Fibroblast of skin of right quadriceps (primary cell): ENCODE data around the gene EIF2A.
"Not testable (repeated sequence)": the region's sequence is repeated elsewhere in the genome, so short reads cannot be mapped to it uniquely, and the experiment has no call there.

ENCODE experiments used
- DNase-seq: peaks from one replicate; pipeline ENCODE4 v3.0.0-alpha.2; 2013

The EIF2A gene

GRCh38 chr3:150546226-150547044 is at the start of gene EIF2A, which contains the start of gene SERP1:
Gene EIF2A (plus strand): TSS chr3:150546787. CDS start chr3:150546803, 16 bp downstream.
Gene SERP1 (minus strand): TSS chr3:150546496. CDS start chr3:150546135, 361 bp downstream.
- DNase-seq: peak; percentile 99

- DNase-seq: peak; percentile 53
These were observed 48.6 kb upstream of the EIF2A start for GRCh38 chr3:150497956-150498355.

- not testable (repeated sequence) for DNase-seq
These were observed 45.6 kb upstream of the EIF2A start for GRCh38 chr3:150500960-150501359.

GRCh38 chr3:150503402-150504099 is 43.0 kb upstream of the EIF2A start:
- DNase-seq: no peak

GRCh38 chr3:150504483-150504882 is 42.1 kb upstream of the EIF2A start:
- no peak for DNase-seq

DNA sequence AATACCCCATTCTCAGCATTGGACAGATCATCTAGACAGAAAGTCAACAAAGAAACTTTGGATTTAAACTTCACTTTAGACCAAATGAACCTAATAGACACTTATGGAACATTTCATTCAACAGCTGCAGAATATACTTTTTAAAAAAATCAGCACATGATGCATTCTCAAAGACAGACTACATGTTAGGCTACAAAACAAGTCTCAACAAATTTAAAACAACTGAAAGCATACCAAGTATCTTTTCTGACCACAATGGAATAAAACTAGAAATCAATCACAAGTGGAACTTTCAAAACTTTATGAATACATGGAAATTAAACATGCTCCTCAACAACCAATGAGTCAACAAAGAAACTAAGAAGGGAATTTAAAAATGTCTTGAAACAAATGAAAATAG is 38.2 kb upstream of the EIF2A start:
- DNase-seq: no peak

DNA sequence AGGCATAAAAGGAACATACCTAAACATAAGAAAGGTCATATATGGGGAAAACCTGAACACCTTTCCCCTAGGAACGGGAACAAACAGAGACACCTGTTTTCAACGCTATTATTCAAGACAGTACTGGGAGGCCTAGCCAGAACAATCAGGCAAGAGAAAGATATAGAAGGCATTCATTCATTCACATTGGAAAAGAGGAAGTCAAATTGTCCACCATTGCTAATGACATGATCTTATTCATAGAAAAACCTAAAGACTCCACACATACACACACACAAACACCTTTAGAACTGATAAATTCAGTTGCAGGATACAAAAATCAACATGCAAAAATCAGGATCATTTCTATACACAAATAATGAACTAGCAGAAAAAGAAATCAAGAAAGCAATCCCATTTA is 36.8 kb upstream of the EIF2A start:
- DNase-seq: no peak

- peak; percentile 62 for DNase-seq
These were observed 35.3 kb upstream of the EIF2A start for GRCh38 chr3:150511122-150511821.

DNA sequence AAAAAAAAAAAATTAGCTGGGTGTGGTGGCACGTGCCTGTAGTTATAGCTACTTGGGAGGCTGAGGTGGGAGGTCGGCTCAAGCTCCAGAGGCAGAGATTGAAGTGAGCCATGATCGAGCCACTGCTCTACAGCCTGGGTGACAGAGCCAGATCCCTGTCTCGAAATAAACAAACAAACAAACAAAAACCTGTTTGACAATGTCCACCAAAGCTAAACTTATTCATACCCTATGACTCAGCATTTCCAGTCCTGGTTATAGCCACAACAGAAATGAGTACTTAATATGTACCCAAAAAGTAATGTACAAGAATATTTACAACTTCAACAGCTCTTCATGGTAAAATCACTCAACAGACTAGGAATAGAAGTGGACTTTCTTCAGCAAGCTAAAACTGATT is 31.4 kb upstream of the EIF2A start:
- DNase-seq: no peak

DNA sequence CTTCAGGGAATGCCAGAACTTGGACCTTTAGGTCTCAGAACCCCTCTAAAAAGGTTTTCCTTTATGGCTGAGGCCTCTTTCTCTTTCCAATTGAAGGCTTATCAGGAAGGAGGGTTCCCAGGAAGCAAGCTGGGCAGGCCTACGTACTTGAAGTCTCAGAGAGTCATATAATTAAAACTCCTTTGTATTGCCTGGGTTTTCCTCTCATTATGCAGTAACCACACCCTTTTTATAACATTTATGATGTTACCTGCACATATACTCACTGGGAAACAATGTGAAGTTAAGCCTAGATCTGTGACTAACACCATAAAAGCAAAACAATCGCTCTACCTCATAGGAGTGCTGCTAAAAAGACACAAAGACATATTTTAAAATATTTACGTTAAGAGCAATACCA is 27.6 kb upstream of the EIF2A start:
- DNase-seq: no peak

- no peak for DNase-seq
These were observed 26.2 kb upstream of the EIF2A start for GRCh38 chr3:150520408-150520807.

GRCh38 chr3:150521463-150521862 is 25.1 kb upstream of the EIF2A start:
- DNase-seq: no peak

DNA sequence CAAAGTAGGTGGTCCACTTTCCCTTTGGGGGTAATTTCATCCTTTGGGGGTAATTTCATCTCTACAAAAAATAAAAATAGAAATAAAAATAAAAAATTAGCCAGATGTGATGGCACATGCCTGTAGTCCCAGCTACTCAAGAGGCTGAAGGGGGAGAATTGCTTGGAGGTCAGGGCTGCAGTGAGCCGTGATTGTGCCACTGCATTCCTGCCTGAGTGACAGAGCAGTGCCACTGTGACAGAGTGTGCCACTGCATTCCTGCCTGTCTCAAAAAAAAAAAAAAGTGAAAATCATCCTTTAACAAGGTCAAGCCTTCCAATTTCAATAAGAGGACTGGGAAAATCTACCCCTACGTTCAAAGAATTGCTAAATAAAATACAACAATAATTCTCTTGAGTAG is 23.0 kb upstream of the EIF2A start:
- DNase-seq: no peak

DNA sequence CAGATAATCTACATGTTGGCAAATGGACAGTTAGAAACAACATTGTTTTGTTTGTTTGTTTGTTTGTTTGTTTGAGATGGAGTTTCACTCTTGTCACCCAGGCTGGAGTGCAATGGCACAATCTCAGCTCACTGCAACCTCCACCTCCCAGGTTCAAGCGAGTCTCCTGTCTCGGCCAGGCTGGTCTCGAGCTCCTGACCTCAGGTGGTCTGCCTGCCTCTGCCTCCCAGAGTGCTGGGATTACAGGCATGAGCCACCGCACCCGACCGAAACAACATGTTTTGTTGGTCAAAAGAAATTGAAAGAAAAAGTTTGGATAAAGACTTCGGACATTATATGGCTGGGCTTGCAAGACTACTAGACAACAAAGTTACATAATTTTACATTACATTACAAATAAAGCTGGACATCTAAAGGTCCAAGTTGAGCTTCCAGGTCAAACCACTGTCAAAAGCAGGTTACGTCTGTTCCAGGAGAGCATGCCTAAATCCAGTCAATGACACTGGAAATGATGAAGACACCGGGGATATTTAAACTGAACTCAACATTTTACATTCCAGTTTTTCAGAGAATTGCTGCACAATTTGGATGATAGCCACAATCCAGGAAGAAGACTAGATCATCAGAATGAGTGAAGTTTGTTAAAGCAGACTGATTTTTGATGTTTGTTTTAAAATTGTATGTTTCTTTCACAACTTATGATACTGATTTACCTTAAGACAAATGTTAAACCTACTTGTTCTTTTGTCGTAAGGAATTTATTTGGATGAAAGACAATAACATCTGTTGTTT is 18.9 kb upstream of the EIF2A start:
- no peak for DNase-seq

DNA sequence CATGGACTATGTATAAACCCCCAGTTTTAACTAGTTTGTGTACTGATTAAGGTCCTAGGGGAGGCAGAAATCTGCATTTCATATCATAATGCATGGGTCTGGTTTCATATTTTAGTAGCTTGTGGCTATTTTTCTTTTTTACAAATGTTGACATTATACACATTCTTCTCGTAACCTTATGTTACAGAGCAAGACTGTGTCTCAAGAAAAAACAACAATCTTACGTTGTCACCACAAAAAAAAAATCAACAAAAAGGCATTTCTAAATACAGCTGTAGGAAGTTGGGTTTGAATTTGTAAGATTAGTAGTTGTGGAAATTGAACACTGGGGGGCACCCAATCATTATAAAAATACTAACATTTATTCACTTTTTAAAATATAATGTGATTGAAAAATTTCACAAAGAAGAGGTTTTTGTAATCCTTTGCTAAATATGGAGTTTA is 18.2 kb upstream of the EIF2A start:
- DNase-seq: peak; percentile 17

GRCh38 chr3:150531775-150532174 is 14.8 kb upstream of the EIF2A start:
- DNase-seq: no peak

DNA sequence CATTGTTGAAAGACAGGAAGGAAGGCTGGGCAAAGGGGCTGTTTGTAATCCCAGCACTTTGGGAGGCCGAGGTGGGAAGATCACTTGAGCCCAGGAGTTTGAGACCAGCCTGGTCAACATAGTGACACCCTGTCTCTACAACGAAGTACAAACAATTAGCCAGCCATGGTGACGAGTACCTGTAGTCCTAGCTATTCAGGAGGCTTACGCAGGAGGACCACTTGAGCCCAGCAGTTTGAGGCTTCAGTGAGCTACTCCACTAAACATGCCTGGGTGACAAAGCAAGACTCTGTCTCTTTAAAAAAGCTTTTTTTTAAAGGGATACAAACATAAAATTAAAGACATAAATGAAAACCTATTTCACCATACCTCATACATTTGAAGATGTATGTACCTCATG is 11.4 kb upstream of the EIF2A start:
- no peak for DNase-seq

DNA sequence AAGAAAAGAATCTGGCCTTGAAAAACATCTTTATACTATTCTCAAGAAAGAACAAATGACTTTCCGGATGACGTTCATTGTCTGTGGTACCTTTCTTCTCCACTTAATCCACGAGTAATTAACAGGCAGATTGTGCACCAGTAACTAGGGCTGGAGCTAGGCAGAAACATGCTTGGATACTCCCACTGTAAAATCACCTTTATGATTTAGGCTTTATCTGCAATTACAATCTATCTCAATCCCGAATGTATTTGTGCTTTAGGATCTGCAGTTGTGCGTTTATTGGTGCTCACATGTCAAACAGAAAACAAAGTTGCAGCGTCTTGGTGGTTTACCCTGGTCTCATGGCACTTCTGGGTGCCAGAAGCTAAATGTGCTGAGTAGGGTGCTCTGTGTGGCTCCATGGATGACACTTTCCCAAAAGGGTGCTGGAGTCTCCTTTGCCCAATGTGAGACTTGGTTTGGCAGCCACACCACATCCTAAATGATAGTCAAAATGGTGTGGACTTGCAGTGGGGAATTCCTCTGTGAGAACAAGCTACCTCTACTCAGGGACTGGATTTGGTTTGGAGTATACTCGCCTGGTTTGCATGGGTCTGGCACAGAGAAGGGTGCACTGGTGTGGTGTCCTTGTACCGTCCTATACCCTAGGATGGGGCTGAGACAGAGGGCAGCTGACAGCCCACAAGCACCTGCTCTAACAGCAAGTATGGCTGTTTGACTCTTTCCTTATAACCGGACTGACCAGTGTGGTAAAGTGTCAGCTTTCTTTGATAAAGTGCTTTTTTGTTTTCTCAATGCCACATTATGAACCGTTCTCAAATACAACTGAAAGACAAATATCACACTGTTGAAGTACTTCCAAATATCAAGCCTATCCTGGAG is 8.0 kb upstream of the EIF2A start:
- DNase-seq: no peak

- no peak for DNase-seq
These were observed 6.3 kb upstream of the EIF2A start for GRCh38 chr3:150540297-150540696.

DNA sequence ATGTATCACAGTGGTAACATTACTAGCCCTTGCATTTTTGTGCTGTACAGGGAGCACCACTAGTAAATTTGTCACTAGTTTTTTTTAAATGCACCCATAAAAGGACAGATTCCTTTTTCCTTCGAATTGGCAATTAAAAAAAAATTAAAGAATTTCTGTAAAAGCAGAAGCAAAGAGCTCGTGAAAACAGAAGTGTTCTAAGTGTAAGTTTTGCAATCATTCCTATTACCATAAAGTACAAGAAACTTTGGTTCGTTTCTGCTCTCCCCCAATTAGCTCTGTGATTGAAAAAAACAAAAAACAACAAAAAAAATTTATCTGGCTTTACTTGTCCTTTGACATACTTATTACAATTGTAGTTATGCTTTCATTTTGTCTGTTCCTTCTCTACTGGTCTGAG is 5.6 kb upstream of the EIF2A start:
- DNase-seq: no peak

DNA sequence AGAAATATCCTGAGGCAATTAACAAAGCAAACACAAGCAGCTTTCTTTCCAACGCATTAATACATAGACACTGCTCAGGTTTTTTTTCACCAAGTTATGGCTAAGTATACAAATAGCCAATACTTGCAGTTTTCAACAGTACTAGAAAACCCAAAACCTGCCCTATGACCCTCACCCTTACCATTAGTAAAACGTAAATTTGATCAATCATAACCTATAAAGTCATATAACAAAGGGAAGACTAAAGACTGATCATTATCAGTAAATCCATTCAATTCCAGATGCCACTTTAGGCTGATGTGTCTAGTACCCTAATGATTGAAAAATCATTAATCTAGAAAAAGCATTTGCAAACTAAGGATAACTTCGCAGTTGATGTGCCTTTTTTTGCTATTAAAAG is 3.5 kb upstream of the EIF2A start:
- no peak for DNase-seq

DNA sequence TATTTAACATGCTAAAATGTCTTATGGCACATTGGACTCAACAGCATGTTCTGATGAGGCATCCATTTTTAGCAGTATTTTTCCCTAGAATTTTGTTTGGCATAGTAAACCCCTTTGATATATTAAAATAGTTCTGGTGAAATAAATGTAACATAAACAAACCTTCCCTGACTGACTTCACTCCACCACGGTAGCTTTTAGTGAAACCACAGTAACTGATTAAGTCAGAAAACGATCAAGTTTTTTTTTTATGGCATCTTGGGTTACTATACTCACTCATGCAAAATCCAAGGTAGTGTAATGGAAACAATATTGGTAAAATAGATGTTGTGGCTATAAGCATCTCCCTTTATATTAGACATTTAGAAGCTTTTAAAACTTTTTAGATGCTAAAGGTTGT is 3.1 kb upstream of the EIF2A start:
- no peak for DNase-seq
